ENCODE results near the gene RAB40C.
A peak's percentile ranks its signal among the peaks of the same experiment; 100 is the strongest.

The RAB40C gene

GRCh38 chr16:631808-632358 is 42.0 kb downstream of the RAB40C start:
- DNase-seq (ENCODE audit: low spot score): no peak

GRCh38 chr16:632486-633335 is 42.8 kb downstream of the RAB40C start:
- no peak for DNase-seq (ENCODE audit: low spot score)

GRCh38 chr16:633336-634050 is 43.6 kb downstream of the RAB40C start:
- DNase-seq (ENCODE audit: low spot score): no peak

GRCh38 chr16:634051-634670 is 44.3 kb downstream of the RAB40C start:
- DNase-seq (ENCODE audit: low spot score): no peak

- no peak for DNase-seq (ENCODE audit: low spot score)
Measured at GRCh38 chr16:634996-635395, 45.1 kb downstream of the RAB40C start.

GRCh38 chr16:635573-636205 is 45.8 kb downstream of the RAB40C start:
- DNase-seq (ENCODE audit: low spot score): no peak

GRCh38 chr16:636206-637080 is 46.6 kb downstream of the RAB40C start, which contains the start of gene METTL26:
Gene METTL26 (minus strand): TSS chr16:636305. CDS start chr16:636290, 15 bp downstream.
- peak; percentile 98 for DNase-seq (ENCODE audit: low spot score)

- DNase-seq (ENCODE audit: low spot score): peak; percentile 65
Measured at GRCh38 chr16:637081-638018, 47.5 kb downstream of the RAB40C start.

GRCh38 chr16:638034-638543 is 48.2 kb downstream of the RAB40C start:
- no peak for DNase-seq (ENCODE audit: low spot score)

- DNase-seq (ENCODE audit: low spot score): no peak
Measured at GRCh38 chr16:638836-639235, 49.0 kb downstream of the RAB40C start.

GRCh38 chr16:640614-641013 is 50.7 kb downstream of the RAB40C start:
- no peak for DNase-seq (ENCODE audit: low spot score)

- DNase-seq (ENCODE audit: low spot score): peak; percentile 81
Measured at GRCh38 chr16:641326-642188, 51.7 kb downstream of the RAB40C start, which contains the start of gene MCRIP2. Gene MCRIP2 (plus strand): TSS chr16:641828. CDS start chr16:641992, 164 bp downstream.

GRCh38 chr16:642189-643049 is 52.6 kb downstream of the RAB40C start:
- DNase-seq (ENCODE audit: low spot score): peak; percentile 43

GRCh38 chr16:643050-643368 is 53.1 kb downstream of the RAB40C start:
- no peak for DNase-seq (ENCODE audit: low spot score)

- no peak for DNase-seq (ENCODE audit: low spot score)
Measured at GRCh38 chr16:644556-644955, 54.7 kb downstream of the RAB40C start.

GRCh38 chr16:645852-646678 is 56.2 kb downstream of the RAB40C start:
- no peak for DNase-seq (ENCODE audit: low spot score)

- DNase-seq (ENCODE audit: low spot score): no peak
Measured at GRCh38 chr16:646679-647172, 56.9 kb downstream of the RAB40C start.

Data from Ammon's horn (tissue), 1 donor.